SH-SY5Y (cell line): ENCODE results near the gene PCDH9.

Experiments used
- GATA2 ChIP-seq: IDR thresholded peaks from 2 replicates; pipeline ENCODE4 v1.6.1; 2011; ENCODE audit warnings: mild to moderate bottlenecking, low read depth, low read length
- GATA3 ChIP-seq: IDR thresholded peaks from 2 replicates; pipeline ENCODE4 v1.6.1; 2011; ENCODE audit warnings: low read depth, mild to moderate bottlenecking, low read length, moderate library complexity

PCDH9 gene, protein sequence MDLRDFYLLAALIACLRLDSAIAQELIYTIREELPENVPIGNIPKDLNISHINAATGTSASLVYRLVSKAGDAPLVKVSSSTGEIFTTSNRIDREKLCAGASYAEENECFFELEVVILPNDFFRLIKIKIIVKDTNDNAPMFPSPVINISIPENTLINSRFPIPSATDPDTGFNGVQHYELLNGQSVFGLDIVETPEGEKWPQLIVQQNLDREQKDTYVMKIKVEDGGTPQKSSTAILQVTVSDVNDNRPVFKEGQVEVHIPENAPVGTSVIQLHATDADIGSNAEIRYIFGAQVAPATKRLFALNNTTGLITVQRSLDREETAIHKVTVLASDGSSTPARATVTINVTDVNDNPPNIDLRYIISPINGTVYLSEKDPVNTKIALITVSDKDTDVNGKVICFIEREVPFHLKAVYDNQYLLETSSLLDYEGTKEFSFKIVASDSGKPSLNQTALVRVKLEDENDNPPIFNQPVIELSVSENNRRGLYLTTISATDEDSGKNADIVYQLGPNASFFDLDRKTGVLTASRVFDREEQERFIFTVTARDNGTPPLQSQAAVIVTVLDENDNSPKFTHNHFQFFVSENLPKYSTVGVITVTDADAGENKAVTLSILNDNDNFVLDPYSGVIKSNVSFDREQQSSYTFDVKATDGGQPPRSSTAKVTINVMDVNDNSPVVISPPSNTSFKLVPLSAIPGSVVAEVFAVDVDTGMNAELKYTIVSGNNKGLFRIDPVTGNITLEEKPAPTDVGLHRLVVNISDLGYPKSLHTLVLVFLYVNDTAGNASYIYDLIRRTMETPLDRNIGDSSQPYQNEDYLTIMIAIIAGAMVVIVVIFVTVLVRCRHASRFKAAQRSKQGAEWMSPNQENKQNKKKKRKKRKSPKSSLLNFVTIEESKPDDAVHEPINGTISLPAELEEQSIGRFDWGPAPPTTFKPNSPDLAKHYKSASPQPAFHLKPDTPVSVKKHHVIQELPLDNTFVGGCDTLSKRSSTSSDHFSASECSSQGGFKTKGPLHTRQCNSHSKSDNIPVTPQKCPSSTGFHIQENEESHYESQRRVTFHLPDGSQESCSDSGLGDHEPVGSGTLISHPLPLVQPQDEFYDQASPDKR (N-terminal part only)

GRCh38 chr13:67229481-67230403 lies at the start of gene PCDH9:
TSS of gene PCDH9 (minus strand) at chr13:67230336. CDS start at chr13:67228440, 1,896 bp downstream.
- TF ChIP-seq GATA3 (peak; percentile 53; the same call in 1 of the 2 replicates), GATA2 (peak; percentile 81)

DNA sequence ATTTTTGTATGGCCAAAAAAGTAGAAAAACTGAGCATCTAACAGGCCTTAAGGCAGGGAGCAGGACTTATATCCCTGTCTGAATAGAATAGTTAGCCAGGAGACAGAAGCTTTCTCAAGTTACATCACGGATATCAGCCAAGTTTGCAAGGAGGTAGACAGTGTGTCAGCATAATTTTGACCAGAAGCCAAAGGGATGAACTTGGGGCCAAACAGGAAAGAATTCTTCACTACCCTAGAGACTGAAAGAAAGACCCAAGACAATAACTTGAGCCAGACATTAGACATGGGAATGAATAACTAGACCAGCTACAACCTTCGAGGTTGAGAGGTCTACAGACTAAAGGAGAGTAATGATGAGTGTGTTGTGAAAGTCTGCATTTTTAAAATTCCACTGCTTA lies 48.1 kb upstream of the PCDH9 start:
- no peak for TF ChIP-seq GATA3
- no peak for TF ChIP-seq GATA2

DNA sequence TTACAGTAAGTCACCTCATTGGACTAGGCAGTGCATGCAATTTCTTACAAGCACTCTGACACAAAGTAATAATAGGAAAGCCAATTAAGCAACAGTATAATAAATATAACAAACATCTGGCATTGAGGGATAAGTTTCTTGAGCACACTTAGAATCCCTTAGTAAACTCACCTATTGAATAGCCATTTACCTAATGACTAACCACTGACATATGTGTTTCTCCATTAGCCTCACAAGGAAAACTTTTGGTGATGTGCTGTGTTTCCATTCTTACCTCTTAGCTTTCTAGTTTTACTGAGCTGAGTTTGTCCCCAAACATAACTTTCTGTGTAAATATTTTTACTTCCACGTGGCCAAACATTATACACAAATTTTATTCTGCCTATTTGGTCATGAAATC lies 47.4 kb upstream of the PCDH9 start:
- TF ChIP-seq GATA3 (no peak), GATA2 (no peak)

- TF ChIP-seq GATA3 (no peak), GATA2 (no peak; the same call in 1 of the 2 replicates)
Measured at GRCh38 chr13:67275351-67275960, 45.3 kb upstream of the PCDH9 start.

DNA sequence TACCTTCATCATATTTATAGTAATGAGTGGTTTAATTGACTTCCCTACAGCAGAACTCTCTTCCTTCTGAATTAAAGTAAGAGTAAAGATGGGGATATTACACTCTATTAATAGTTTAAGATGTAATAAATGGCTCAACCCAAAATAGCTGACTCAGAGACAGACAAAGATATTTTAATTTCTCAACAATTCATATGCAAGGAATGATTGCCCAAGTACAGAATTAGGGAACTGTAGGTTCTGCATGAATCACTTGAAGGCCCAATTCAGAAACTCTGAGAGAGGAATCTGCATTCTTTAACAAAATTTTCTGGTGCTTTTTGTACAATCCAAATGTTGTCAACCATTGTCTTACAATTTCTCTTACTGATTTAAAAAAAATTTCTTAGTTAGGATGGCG lies 42.9 kb upstream of the PCDH9 start:
- TF ChIP-seq GATA2 (no peak), GATA3 (no peak)

GRCh38 chr13:67267136-67267535 lies 37.0 kb upstream of the PCDH9 start:
- TF ChIP-seq GATA2 = no peak
- no peak for TF ChIP-seq GATA3

DNA sequence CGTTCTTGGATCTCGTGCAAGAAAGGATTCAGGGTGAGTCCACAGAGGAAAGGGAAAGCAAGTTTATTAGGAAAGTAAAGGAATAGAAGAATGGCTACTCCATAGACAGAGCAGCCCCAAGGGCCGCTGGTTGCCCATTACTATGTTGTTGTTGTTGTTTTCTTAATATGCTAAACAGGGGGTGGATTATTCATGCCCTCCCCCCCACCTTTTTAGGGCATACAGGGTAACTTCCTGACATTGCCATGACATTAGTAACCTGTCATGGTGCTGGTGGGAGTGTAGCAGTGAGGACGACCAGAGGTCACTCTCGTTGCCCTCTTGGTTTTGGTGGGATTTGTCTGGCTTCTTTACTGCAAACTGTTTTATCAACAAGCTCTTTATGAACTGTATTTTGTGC lies 29.1 kb upstream of the PCDH9 start:
- TF ChIP-seq GATA2 (no peak), GATA3 (no peak)

DNA sequence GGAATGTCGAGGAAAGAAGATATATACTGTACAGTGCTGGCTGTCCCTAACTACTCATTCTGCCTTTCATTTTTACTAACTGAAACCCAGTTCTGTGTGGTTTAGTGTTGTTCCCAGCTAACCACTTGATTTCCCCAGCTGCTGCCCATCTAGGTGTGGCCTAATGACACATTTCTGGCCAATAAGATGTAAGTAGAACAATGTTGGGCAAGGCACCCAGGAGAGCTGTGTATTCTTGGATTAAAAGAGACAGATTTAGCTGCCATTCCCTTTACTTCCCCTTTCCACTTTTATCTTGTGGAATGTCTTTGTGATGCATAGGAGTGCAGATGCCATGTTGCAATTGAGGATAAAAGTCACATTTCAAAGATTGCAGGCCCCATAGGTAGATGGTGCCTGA lies 28.3 kb upstream of the PCDH9 start:
- no peak for TF ChIP-seq GATA3
- no peak for TF ChIP-seq GATA2

GRCh38 chr13:67238861-67239260 lies 8.7 kb upstream of the PCDH9 start:
- no peak for TF ChIP-seq GATA3
- no peak for TF ChIP-seq GATA2

- TF ChIP-seq GATA3 (no peak), GATA2 (no peak)
Measured at GRCh38 chr13:67238277-67238859, 8.2 kb upstream of the PCDH9 start.

DNA sequence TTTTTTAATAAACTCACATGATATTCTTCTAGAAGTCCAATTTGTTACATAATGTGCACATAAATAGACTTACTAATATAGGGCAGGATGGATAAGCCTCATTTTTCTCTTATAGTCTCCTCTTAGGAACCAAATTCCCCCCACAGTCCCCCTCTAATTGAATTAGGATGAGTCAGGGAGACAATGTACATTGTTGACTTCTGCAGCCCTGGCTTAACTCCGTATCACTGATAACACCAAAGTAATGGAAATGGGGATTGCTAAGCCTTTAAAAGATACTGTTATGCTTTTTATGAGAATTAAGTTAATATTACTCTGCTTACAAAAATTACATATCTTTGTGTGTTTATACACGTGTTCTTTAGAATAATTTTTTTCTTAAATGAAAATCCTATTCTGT lies 5.1 kb upstream of the PCDH9 start:
- no peak for TF ChIP-seq GATA2
- TF ChIP-seq GATA3 = no peak

DNA sequence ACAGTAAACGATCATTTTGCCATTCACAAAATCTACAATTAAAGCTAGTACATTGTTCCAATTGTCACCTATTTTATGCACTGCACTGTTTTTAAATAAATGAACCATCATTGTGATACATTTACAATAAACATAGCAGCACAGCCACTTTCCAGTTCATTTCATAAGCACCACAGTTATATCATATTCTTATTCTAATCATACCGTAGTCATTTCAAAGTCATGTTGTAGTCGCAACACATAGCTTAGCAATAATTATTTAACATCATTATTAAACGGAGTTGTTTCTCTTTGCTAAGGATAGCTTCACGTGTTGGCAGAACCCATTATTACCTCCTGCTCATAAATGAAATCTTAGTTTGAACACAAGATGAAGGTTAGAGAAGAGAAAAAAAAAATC lies 2.2 kb upstream of the PCDH9 start:
- TF ChIP-seq GATA2 (no peak), GATA3 (no peak)
